CD4-positive, alpha-beta T cell treated with Interleukin-4 for 1 hour (primary cell): ENCODE measurements around the gene CALN1.
"Not testable (repeated sequence)": the region's sequence is repeated elsewhere in the genome, so short reads cannot be mapped to it uniquely, and the experiment has no call there.

Experiments
- DNase-seq, 2 donors: peaks; one replicate each; pipeline ENCODE4 v3.0.0-alpha.2; 2020 to 2022

CALN1 gene

DNA sequence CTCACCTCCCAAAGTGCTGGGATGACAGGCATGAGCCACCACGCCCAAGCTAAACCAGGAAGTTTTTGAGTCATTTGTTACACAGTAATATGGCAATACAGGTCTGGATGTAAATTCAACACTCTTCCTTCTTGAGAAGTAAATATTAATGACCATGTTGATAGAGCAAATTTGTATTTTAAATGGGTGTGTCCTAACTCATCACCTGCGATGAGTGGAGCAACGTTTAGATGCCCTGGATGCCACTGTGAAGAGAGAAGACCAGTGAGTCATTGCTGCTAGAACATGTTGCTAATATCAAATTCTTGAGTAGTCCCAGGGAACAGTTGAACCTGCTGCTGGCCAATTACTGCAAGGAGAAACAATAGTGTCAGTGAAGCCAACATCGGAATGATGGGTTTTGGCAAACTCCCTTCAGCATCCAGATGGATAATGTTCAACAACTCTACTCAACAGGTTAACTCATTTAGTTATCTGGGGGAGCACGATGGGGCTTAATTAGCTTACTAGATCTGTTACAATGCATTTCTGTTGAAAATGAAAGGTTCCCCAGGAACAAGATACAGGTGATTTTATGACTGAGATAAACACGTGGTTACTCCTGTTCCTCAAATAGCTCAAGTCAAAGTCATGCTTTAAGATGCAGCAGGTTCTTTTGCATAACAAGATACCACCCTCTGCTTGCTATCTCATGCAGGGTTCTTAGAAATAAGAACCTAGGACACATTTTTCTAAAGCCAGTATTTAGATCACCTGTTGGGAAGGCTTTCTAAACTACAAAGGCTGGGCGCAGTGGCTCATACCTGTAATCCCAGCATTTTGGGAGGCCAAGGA lies 146.8 kb downstream of the CALN1 start:
- no peak for DNase-seq

DNA sequence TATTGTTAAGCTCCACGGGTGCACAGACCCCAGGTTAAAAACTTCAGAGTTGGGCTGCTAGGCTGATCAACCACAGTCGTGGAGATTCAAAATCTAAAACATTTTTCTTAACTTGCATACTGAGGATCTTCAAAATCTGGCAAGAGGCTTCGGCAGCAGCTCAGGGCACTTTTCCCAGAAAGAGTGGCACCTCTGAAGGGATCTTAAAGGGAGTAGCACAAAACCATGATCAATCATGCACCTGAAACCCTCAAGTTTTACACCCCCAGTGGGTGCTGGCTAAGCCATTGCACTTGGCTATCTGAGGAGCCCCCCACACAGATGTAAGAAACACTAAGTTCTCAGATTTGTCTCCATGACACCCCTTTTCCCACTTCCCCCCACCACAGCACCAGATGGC lies 151.7 kb downstream of the CALN1 start:
- DNase-seq = no peak

DNA sequence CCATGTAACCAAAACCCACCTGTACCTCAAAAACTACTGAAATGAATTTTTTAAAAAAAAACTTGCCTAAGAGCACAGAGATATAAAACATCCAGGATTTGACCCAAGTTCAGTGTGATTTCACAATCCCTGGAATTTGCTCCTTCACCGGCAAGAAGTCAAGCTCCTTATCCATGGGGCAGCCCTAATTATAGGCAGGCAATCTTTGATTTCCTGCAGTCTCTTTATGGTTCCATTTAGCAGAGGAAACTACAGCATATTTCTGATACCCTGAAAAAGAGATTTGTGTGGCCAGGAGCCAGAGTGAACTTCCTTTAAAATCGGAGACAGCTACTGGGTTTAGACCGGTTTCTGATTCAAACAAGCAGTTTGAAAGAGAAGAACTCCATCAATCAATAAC lies 154.1 kb downstream of the CALN1 start:
- DNase-seq = no peak

DNA sequence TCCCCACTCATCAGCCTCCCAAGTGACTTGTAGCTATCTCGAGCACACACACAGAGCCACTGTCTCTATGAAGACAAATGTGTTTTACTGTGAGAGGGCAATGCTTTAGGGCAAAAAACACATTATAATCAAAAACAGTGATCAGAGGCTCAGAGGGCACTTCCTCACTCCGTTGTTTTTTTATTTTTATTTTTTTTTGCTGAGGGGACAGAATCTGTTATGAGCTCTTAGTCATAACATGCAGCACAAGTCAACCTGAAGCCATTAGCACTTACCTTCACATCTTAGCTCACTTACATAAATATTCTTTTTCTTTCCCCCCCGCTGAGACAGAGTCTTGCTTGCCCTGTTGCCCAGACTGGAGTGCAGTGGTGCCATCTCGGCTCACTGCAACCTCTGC lies 157.7 kb downstream of the CALN1 start:
- DNase-seq = no peak

DNA sequence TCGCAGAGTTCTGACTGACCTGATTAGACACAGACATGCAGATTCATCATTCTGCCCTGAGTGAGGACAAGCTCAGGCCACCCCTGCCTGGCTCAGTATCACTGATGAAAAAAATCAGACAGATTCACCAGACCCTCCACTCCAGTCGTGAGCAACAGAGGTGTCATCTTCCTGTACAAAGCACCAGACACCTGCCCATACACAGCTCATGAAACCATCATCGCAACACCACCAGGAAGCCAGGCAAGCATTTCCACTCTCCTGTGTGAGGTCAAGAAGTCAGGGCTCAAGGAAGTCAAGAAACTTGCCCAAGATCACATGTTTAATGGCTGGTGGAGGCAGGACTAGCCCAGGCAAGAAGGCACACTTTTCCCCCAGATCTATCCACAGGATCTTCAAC lies 163.0 kb downstream of the CALN1 start:
- DNase-seq = no peak

DNA sequence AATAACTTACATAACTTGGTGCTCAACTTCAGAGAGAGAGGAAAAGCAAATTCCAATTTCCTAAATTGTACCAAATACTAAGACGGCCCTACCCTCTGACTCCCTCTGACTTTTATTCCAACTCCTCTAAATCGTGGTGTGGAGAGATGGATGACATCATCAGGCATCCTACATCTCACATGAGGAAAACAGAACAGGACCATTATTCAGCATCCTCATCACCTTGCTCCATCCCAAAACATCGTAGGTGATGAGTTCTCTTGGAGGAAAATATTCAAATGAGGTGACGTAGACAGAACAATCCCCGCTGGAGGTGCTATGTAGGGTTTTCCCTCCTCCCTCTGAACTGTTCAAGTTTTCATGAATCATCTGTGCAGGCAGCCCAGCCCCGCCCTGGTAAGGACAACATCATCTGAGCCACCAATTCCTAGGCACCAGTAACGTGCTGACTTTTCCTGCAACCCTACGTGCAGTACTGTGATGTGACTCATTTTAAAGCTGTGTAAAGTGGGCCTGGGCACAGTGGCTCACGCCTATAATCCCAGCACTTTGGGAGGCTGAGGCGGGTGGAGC lies 167.2 kb downstream of the CALN1 start:
- no peak for DNase-seq

DNA sequence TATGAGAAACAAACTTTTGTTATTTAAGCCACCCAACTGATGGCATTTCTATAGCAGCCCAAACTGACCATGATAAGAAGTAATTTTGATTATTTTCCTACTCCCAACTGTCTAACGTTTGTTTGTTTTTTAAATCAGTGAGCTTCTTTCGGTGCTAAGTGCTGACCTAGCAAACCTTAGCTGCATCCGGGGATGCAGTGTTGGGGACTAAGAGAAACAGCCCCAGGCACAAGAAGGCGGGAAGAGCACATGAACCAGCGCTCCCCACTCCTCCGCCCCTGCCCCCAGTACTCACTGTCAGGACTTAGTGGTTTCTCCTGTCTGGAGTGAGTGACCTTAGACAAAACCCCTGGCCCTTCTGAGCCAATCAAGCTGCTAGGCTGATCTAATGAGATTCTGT lies 168.8 kb downstream of the CALN1 start:
- no peak for DNase-seq

DNA sequence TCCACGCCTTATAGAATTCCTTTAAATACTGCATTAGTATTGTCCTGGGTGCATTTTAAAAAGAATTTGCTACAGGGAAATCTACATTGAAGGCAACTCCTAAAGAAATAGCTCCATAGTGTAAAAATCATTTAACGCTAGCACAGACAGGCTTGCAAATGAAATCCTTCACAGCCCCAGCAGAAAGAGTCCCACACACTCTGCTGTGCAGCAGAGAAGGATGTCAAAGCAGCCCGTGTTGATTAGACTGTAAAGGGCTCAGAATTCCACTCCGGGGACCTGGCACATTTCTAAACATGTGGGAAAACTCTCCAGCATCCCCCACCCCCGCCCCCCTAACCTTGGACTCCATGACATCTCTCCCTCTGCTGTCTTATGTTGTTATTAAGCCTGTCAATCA lies 176.8 kb downstream of the CALN1 start:
- DNase-seq = no peak

DNA sequence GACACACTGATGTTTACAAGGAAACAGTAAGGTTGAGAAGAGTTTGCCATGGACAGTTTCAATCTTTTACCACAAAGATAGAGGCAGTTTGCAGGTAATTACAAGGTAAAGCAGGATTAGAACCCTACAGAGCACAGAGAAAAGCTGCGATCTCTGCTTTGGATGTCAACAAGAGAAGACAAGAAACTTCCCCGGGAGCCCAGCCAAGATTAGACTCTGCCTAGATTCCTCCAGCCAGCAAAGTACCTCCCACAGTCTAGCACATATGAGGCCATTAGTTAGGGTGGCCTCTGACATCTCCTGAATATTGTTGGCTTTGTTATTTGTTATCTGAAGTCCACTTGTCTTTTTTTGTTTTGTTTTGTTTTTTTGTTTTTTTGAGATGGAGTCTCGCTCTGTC lies 178.1 kb downstream of the CALN1 start:
- no peak for DNase-seq

DNA sequence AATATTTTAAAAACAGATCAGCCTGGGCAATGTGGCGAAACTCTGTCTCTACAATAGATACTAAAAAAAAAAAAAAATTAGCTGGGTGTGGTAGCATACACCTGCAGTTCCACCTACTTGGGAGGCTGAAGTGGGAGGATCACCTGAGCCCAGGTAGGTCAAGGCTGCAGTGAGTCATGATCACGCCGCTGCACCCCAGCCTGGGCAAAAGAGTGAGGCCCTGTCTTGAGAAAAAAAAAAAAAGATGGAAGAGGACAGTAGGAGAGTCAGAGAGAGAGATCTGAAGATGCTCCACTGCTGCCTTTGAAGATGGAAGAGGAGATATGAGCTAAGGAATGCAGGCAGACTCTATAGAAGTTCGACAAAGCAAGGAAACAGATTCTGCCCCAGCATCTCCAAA lies 181.9 kb downstream of the CALN1 start:
- no peak for DNase-seq

DNA sequence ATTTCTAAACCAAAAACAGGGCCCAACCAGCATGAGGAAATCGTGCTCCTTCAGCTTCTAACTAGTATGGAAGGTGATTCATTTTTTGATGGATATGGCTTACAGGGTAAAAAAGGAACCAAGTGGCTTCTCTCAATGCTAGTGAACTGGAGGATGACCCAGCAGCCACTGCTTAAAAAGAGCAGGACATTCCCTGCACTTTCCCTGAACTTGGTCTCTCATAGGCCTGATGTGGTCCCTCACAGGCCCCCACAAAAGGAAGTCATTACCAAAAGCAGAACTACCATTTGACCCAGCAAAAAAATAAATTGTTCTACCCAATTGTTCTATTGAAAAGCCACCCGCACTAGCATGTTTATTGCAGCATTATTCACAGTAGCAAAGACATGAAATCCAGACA lies 188.8 kb downstream of the CALN1 start:
- DNase-seq = no peak

DNA sequence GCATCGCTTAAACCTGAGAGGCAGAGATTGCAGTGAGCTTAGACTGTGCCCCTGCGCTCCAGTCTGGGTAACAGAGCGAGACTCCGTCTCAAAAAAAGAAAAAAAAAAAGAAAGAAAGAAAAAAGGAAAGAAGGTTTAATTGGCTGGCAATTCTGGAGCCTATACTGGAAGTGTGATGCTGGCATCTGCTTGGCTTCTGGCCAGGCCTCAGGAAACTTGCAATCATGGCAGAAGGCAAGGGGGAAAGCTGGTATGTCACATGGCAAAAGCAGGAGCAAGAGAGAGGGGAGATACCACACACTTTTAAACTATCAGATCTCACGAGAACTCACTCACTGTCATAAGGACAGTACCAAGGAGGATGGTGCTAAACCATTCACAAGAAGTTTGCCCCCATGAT lies 190.0 kb downstream of the CALN1 start:
- DNase-seq = no peak

DNA sequence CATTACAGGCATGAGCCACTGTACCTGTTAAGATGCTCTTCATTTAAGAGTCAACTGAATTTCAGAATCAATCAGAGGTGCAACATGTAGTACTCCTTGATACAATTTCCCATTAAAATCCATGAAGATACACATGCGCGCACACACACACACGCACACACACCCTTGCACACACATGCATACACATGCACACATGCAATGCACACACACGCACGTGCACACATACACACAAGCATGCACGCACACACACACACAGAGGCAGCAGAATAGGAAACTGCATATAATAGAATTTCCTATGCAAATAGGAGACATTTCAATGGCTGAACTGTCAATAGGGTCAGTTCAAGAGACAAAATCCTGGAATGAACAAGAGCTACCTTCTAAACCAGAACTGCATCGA lies 192.6 kb downstream of the CALN1 start:
- no peak for DNase-seq

DNA sequence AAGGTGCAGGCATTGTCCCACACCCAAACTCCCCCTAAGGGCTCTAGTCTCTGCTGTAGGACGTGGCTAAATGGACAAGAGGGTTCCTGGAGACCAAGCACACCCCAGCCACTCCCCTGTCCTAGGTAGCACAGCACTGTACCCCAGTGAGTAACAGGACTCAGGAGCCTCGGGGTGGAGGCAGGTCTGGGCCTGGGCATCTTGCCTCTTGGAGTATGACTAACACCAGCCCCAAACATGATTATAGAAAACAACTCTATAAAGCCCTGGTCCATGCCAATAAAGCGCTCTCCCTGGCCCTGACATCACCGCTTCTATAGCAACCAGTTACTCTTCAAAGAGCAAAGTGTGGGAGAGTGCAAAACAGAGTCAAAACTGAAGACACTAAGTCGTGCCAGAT lies 195.0 kb downstream of the CALN1 start:
- DNase-seq = no peak

DNA sequence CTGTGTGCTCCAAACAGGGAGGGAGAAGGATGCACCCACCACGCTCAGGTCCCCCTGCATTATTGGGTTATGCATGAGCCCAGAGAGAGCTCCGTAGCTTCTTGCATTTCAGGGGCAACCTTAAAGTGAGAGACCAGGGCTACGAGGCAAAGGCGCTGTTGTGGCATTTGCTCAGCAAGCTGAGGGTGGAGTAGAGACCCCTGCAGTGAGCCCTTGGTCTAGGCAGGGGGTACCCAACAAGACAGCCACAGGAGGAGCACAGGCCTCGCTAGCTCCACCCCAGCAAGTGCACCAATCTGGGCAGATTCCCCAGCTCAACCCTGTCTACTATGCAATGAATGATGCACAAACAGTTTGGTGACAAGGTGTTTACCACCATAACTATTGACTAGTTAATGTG lies 198.4 kb downstream of the CALN1 start:
- no peak for DNase-seq

DNA sequence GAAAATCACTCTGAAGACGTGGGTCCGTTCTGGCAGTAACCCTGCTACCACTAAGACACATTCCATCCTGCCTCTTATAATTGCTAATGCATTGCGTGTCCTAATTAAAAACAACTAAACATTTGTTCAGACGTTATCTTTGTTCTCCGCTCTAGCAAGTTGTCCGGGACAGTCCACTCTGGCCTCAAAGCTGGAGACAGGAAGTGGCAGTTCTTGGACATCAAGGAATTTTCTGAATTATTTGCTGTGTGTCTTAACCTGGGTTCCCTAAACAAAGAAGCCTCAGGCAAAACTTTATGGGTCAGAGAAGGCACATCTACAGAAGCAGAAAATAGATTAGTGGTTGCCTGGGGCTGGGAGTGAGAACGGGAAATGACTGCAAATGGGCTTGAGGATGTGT lies 199.1 kb downstream of the CALN1 start:
- DNase-seq = no peak

DNA sequence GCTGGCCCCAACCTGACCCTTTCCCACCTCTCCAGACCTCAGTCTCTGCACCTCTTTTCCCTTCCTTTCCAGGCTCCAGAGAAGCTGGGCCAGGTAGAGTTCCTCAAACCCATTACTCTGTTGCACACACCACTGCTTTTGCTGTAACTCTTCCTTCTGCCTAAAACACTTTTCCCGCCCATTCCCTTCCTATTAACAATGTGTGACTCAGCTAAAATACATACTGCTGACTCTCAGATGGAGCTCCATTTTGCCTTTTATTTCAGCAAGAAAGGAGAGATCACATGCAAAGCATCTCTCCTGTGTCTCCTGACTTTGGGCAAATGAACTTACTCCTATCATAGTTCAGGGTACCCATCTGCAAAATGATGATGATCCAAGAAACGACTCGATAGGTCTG lies 201.0 kb downstream of the CALN1 start:
- no peak for DNase-seq

DNA sequence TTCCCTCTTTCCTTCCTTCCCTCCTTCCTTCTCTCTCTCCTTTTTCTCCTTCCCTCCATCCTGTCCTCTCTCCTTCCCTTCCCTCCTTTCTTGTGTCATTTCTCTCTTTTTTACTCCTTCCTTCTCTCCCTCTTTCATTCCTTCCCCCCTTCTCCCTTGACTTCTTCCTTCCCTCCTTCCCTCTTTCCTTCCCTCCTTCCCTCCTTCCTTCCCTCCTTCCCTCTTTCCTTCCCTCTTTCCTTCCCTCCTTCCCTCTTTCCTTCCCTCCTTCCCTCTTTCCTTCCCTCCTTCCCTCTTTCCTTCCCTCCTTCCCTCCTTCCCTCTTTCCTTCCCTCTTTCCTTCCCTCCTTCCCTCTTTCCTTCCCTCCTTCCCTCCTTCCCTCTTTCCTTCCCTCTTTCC lies 203.1 kb downstream of the CALN1 start:
- not testable (repeated sequence) for DNase-seq

DNA sequence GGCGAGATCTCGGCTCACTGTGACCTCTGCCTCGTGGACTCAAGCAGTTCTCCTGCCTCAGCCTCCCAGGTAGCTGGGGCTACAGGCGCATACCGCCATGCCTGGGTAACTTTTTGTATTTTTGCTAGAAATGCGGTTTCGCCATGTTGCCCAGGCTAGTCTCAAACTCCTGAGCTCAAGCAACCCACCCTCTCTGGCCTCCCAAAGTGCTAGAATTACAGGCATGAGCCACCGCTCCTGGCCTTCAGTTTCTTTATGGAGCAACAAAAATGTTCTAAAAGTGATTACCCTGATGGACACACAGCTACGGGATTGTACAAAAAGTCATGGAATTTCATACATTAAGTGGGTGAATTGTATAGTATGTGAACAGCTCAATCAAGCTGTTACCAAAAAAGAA lies 216.0 kb downstream of the CALN1 start:
- no peak for DNase-seq

DNA sequence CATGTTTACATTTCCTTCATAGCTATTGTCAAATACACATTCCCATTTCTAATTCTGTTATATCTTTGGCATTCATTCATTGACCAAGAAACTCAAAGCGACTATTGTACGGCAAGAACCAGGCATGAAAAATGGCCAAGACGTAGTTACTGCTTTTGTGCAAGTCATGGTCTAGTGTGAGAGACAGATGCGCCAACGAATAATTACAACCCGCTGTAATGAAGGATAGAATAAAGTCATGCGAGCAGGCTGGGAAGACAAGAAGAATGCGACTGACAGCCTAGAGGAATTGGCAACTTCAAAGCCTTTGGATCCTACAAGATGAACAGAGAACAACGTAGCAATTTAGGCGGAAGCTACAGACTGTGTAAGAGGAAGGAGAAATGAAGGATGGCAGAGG lies 221.2 kb downstream of the CALN1 start:
- DNase-seq = no peak

DNA sequence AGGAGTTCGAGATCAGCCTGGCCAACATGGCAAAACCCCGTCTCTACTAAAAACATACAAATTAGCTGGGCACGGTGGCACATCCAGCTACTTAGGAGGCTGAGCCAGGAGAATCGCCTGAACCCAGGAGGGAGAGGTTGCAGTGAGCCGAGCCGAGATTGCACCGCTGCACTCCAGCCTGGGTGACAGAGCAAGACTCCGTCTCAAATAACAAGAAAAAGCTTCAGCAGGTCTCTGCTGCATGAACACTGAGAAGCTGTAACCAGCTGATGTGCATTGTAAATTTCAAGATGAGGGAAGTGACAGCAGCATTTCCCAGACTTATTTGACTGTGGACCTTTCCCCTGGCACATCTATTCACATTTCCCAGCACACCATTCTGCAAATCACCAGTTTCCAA lies 222.0 kb downstream of the CALN1 start:
- no peak for DNase-seq

DNA sequence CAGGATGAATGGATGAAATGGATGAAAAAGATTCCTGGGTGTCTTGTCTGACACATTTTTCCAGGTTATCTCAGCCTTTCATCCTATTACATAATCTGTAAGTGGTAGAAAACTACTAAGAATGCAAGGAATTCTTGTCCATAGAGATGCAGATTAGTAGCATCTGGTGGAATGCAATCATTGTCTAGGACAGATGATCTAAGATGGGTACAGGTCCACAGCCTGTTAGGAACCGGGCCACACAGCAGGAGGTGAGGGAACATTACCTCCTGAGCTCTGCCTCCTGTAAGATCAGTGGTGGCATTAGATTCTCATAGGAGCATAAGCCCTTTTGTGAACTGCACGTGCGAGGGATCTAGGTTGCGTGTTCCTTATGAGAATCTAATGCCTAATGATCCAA lies 225.0 kb downstream of the CALN1 start:
- DNase-seq = no peak

DNA sequence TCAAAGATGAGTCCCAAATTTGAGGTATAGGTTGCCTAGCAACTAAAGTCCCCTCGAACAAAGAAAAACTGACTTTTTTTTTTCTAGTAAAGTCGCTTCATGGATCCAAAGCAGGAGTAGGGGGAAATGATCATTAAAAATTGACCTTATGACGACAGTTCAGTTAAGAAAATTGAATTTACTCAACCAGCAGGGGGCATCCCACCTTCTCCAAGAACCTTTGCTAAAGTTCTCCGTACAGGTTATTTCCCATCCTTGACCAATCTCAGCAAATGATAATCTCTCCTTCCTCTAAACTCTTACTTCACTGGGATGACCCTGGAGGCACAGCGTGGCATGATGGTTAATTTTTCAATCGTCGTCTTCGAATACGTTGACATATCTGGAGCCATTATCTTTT lies 228.3 kb downstream of the CALN1 start:
- no peak for DNase-seq

DNA sequence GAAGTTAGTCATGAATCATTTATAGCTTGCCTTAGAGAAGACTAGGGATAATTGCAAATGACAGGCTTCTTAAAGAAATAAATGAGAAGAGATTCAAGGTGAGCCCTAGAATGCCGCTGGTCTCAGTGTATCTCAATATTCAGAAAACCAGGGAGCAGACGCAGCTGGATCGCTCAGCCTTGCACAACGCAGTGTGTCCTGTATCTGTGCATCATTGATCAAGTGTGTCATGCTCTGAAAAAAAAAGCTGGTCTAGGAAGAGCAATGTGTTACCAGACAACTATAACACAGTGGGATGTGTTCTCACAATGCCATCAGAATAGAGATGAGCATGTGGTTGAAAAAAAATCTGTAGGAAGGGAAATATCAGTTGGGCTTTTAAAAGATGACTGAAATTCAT lies 230.1 kb downstream of the CALN1 start:
- DNase-seq = no peak

DNA sequence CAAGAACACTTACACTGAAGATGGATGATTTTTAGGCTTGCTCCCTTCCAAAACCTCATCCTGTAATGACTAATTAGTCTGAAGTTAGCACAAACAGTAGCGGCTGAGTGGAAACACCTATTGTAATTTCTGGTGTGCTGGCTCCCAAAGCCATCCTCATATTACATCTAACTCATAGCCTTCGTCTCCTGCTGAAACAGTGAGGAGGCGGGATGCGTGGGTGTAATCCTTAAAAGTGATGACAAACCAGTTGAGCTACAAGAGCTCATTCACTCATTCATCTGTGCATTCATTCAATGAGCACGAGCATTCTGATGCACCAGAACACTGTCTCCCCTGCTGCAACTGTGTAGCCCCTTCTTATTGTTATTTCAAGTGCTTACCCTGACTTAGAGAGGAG lies 235.3 kb downstream of the CALN1 start:
- DNase-seq = no peak
